ENCODE measurements around the gene MON2.

DNA sequence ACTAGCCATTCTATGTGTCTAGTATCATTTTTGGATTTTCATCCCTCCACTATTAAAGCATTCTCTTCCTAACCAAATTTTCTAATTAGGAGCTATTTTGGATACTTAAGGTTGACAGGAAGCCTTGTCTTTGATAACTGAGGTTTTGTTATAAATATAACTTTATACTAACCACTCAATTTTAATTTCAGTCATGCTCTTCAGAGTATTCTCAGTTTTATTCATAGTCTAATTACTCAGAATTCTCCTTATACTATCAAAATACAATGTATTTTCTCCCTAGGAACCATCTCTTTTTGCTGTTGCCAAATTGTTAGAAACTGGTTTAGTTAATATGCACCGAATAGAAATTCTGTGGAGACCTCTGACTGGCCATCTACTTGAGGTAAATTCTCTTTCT, 76.2 kb downstream of the MON2 start:
- no peak for TF ChIP-seq POLR2A (IDR thresholded peaks at IDR 0.05)
- TF ChIP-seq, protein P1, sequence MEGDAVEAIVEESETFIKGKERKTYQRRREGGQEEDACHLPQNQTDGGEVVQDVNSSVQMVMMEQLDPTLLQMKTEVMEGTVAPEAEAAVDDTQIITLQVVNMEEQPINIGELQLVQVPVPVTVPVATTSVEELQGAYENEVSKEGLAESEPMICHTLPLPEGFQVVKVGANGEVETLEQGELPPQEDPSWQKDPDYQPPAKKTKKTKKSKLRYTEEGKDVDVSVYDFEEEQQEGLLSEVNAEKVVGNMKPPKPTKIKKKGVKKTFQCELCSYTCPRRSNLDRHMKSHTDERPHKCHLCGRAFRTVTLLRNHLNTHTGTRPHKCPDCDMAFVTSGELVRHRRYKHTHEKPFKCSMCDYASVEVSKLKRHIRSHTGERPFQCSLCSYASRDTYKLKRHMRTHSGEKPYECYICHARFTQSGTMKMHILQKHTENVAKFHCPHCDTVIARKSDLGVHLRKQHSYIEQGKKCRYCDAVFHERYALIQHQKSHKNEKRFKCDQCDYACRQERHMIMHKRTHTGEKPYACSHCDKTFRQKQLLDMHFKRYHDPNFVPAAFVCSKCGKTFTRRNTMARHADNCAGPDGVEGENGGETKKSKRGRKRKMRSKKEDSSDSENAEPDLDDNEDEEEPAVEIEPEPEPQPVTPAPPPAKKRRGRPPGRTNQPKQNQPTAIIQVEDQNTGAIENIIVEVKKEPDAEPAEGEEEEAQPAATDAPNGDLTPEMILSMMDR (IDR thresholded peaks at IDR 0.05) = no peak
